Measurements from ENCODE around the gene VWA1. TPM values are rescaled to one million over a fixed set of nuclear protein-coding genes. Genes with fewer than 3 reads are reported as not detected.

VWA1 gene
- total and polyA plus RNA-seq, 3 experiments from 2014 or later: 0.31 TPM; not detected in 2

DNA sequence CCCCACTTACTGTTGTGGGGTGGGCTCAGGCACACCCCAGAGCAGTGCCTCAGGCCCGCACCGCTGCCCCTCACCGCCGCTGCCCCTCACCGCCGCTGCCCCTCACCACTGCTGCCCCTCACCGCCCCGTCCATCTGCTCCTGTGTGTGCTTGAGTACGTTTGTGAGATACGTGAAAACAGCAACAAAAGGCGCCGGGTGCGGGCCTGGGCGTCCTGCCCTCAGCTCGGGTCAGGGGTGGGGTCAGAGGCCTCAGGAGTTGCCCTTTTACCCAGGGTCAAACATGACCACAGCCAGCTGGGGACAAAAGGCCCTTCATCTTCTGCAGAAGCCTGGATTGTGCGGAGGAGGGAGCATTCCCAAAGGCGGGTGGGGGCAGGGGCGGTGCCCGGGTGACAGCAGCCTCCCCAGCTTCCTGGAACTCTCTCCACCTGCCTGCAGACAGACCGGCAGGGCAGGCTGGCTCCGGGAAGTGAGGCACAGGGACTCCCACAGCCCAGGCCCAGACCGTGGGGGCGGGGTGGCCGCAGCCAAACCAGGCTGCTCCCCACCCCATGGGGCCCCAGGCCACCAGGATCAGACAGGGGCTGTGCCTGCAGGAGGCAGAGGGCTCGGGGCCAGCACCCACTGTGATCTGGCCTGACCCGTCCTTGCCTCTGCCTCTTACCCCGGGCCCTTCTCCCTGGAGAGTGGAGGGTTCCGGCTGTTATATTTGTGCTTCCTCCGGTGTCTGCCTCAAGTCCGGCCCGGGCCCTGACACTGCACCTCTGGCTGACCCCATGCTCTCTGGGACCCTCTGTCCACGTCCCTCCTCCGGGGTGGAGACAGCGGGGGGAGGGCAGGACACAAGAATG, 2.3 kb upstream of the VWA1 start:
- no peak overlapping the region for H3K27ac Mint-ChIP-seq
- H3K4me1 Mint-ChIP-seq: peaks cover 3 to 11% (median 5%) of the 10 kb centered on the region in 3 donors
- no peaks in the 10 kb centered on the region for H3K9me3 Mint-ChIP-seq
- POLR2A ChIA-PET: no interaction called here
- no peak overlapping the region for H3K4me3 Mint-ChIP-seq
- Histone ChIP-seq H3K27ac (ENCODE audit: low read depth, low read length) (peak overlapping the region; percentile 59), H3K36me3 (ENCODE audit: insufficient read depth, low read length) (no peaks in the 10 kb centered on the region), H3K9me3 (ENCODE audit: low read length) (no peaks in the 10 kb centered on the region), H3K4me1 (ENCODE audit: insufficient read depth, low read length) (peaks cover 8% of the 10 kb centered on the region), H3K4me3 (ENCODE audit: low read length) (no peak overlapping the region), H3K27me3 (ENCODE audit: insufficient read depth, low read length, poor library complexity, severe bottlenecking) (peaks cover 30% of the 10 kb centered on the region)
- CTCF ChIA-PET: interaction anchor here (0.7 kb wide), 1 partner anchor 32 kb away, joined by 3 read pairs; no protein-coding TSS in a partner anchor
- peaks cover 15 to 27% of the 10 kb centered on the region in 2 donors for H3K27me3 Mint-ChIP-seq
- DNase-seq: no peak
- H3K36me3 Mint-ChIP-seq: no peaks in the 10 kb centered on the region

DNA sequence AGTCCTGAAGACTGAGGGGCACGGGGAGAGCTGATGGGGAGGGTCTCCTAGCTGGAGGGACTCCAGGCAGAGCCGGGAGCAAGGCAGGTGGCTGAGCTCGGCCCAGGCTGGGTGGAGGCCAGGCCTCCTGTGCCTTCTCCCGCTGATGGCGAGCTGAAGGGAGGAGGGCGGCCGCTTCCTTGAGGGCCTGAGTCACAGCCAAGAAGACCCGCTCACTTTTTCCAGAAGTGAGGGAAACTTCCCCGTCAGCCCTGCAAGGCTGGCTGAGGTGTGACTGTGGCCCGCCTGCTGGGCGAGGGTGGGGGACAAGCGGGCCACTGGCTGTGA, 1.7 kb upstream of the VWA1 start:
- DNase-seq: no peak
- Mint-ChIP-seq H3K4me3 (no peak overlapping the region), H3K27me3 (peaks cover 14 to 27% of the 10 kb centered on the region in 2 donors), H3K36me3 (no peaks in the 10 kb centered on the region), H3K4me1 (peaks cover 0 to 8% (median 0%) of the 10 kb centered on the region in 3 donors), H3K9me3 (no peaks in the 10 kb centered on the region), H3K27ac (no peak overlapping the region)
- Histone ChIP-seq H3K27ac (ENCODE audit: low read depth, low read length) (peak overlapping the region; percentile 59), H3K27me3 (ENCODE audit: insufficient read depth, low read length, poor library complexity, severe bottlenecking) (peaks cover 33% of the 10 kb centered on the region), H3K36me3 (ENCODE audit: insufficient read depth, low read length) (no peaks in the 10 kb centered on the region), H3K9me3 (ENCODE audit: low read length) (no peaks in the 10 kb centered on the region), H3K4me1 (ENCODE audit: insufficient read depth, low read length) (peaks cover 8% of the 10 kb centered on the region), H3K4me3 (ENCODE audit: low read length) (no peak overlapping the region)
- POLR2A ChIA-PET: no interaction called here
- CTCF ChIA-PET: interaction anchor here (0.7 kb wide), 1 partner anchor 32 kb away, joined by 3 read pairs; no protein-coding TSS in a partner anchor

DNA sequence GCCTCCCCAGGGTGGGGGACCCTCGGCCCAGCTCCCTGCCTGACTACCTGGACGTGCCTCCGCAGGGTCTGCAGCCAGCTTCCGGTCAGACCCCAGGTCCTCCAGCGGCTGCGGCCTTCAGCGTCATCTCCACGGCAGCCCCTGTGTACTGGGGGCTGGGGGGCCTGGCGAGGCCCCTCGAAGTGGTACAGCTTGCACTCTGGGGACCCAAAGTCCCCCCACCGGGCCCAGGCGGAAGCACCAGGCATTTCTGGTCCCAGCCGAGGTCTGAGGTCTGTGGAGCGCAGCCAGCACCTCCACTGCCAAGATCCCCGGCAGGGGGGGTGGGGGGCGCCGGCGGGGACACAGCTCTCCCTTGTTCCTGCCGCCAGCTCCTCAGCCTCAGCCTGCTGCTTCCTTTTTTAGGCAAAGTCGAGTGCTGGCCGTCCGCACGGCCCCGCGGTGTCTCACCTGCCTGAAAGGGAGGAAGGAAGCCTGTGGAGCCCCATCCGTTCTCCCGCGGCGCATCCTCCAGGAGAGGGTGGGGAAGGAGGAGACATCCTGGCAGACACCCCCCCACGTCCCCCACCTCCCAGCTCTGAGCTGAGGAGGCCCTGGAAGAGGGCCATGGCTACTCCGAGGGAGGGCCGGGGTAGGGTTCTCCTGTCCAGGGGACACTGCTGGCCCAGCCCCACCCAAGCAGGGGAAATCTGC, 1.2 kb upstream of the VWA1 start:
- Mint-ChIP-seq H3K4me1 (peaks cover 0 to 8% (median 0%) of the 10 kb centered on the region in 3 donors), H3K27ac (no peak overlapping the region), H3K9me3 (no peaks in the 10 kb centered on the region), H3K27me3 (peaks cover 10 to 27% of the 10 kb centered on the region in 2 donors), H3K4me3 (no peak overlapping the region), H3K36me3 (no peaks in the 10 kb centered on the region)
- ChIA-PET CTCF (no interaction called here), POLR2A (no interaction called here)
- Histone ChIP-seq H3K36me3 (ENCODE audit: insufficient read depth, low read length) (no peaks in the 10 kb centered on the region), H3K9me3 (ENCODE audit: low read length) (no peaks in the 10 kb centered on the region), H3K4me3 (ENCODE audit: low read length) (no peak overlapping the region), H3K27ac (ENCODE audit: low read depth, low read length) (peak overlapping the region; percentile 59), H3K27me3 (ENCODE audit: insufficient read depth, low read length, poor library complexity, severe bottlenecking) (peaks cover 33% of the 10 kb centered on the region), H3K4me1 (ENCODE audit: insufficient read depth, low read length) (peaks cover 8% of the 10 kb centered on the region)
- no peak for DNase-seq

DNA sequence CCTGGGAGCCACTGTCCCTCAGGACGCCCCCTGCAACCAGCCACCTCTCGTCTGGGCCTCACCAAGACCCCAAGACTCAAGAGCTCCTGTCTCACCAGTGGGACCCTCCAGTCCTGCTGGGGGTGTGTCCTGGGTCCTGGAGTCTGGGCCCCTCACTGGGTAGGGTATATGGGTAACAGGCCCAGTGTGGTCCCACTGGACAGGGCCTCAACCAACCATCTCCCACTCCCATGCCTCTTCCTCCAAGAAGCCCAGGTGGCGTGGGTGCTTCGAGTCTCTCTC, 725 bp upstream of the VWA1 start:
- peaks cover 0 to 8% (median 0%) of the 10 kb centered on the region in 3 donors for H3K4me1 Mint-ChIP-seq
- H3K36me3 ChIP-seq (ENCODE audit: insufficient read depth, low read length): no peaks in the 10 kb centered on the region
- no peak overlapping the region for H3K4me3 ChIP-seq (ENCODE audit: low read length)
- no peak for DNase-seq
- peaks cover 8% of the 10 kb centered on the region for H3K4me1 ChIP-seq (ENCODE audit: insufficient read depth, low read length)
- CTCF ChIA-PET: no interaction called here
- H3K27me3 ChIP-seq (ENCODE audit: insufficient read depth, low read length, poor library complexity, severe bottlenecking): peaks cover 33% of the 10 kb centered on the region
- no peak overlapping the region for H3K27ac Mint-ChIP-seq
- H3K27ac ChIP-seq (ENCODE audit: low read depth, low read length): no peak overlapping the region
- H3K9me3 Mint-ChIP-seq: no peaks in the 10 kb centered on the region
- no peaks in the 10 kb centered on the region for H3K36me3 Mint-ChIP-seq
- POLR2A ChIA-PET: no interaction called here
- H3K9me3 ChIP-seq (ENCODE audit: low read length): no peaks in the 10 kb centered on the region
- peak overlapping the region in 5 of 7 donors; percentile 8 to 59 (median 44) for H3K4me3 Mint-ChIP-seq
- H3K27me3 Mint-ChIP-seq: peaks cover 6 to 22% of the 10 kb centered on the region in 2 donors

DNA sequence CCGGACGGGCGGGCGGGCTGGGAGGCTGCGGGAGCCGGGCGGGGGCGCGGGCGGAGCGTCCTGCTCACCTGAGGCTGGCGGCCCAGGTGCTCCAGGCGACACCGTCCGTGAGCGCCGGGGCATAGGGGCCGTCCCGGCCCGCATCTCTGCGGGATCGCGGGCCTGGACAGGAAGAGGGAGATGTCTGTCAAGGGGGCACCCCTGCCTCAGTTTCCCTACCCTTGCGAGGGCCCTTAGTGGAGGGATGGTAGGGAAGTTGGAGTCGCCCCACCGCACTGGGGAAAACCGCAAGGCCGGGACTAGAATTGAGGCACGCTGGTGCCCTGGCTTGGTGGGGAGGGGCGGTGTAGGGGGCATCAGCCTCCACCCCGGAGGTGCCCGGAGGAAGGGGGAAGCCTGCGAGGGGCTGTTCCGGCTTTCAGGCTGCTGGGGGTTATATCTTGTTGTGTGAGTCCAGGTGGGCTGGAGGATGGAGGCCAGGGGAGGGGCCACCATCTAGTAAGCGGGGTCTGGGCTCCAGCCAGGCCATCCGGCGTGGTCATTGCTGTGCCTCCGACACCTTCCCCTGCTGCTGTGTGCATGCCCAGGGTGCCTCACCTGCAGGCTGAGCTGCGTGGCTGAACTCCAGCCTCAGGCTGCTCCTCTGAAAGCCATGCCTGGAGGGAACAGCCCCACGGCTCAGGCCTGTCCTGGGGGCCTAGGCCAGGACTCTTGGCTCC, 580 bp downstream of the VWA1 start:
- Mint-ChIP-seq H3K36me3 (no peaks in the 10 kb centered on the region), H3K27ac (no peak overlapping the region), H3K9me3 (no peaks in the 10 kb centered on the region), H3K4me3 (peak overlapping the region in 5 of 7 donors; percentile 20 to 82 (median 45)), H3K4me1 (peaks cover 0 to 11% (median 0%) of the 10 kb centered on the region in 3 donors), H3K27me3 (peaks cover 6 to 22% of the 10 kb centered on the region in 2 donors)
- Histone ChIP-seq H3K27ac (ENCODE audit: low read depth, low read length) (no peak overlapping the region), H3K4me3 (ENCODE audit: low read length) (no peak overlapping the region), H3K36me3 (ENCODE audit: insufficient read depth, low read length) (no peaks in the 10 kb centered on the region), H3K4me1 (ENCODE audit: insufficient read depth, low read length) (peaks cover 14% of the 10 kb centered on the region), H3K27me3 (ENCODE audit: insufficient read depth, low read length, poor library complexity, severe bottlenecking) (peaks cover 33% of the 10 kb centered on the region), H3K9me3 (ENCODE audit: low read length) (no peaks in the 10 kb centered on the region)
- ChIA-PET POLR2A (no interaction called here), CTCF (no interaction called here)
- no peak for DNase-seq

DNA sequence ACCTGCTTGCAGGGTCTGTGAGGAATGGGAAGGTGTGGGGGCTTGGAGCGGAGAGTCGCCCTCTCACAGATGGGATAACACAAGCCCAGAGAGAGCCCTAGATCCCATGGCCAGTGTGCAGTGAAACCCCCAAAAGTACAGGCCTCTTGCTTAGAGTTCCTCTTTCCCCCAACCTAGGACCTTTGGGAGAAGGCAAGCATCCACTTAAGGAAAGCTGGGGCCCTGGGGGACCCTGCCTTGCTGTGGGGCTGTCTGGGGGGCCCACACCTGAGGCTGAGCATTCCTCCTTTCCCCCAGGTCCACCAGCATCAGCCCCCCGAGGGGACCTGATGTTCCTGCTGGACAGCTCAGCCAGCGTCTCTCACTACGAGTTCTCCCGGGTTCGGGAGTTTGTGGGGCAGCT, 1.1 kb downstream of the VWA1 start:
- Mint-ChIP-seq H3K9me3 (no peaks in the 10 kb centered on the region), H3K4me1 (peaks cover 0 to 11% (median 0%) of the 10 kb centered on the region in 3 donors), H3K36me3 (no peaks in the 10 kb centered on the region), H3K4me3 (peak overlapping the region in 1 of 7 donors; percentile 18), H3K27me3 (peaks cover 6 to 22% of the 10 kb centered on the region in 2 donors), H3K27ac (no peak overlapping the region)
- H3K36me3 ChIP-seq (ENCODE audit: insufficient read depth, low read length): no peaks in the 10 kb centered on the region
- H3K27ac ChIP-seq (ENCODE audit: low read depth, low read length): no peak overlapping the region
- CTCF ChIA-PET: no interaction called here
- H3K4me1 ChIP-seq (ENCODE audit: insufficient read depth, low read length): peaks cover 14% of the 10 kb centered on the region
- peaks cover 33% of the 10 kb centered on the region for H3K27me3 ChIP-seq (ENCODE audit: insufficient read depth, low read length, poor library complexity, severe bottlenecking)
- H3K4me3 ChIP-seq (ENCODE audit: low read length): no peak overlapping the region
- no peaks in the 10 kb centered on the region for H3K9me3 ChIP-seq (ENCODE audit: low read length)
- no peak for DNase-seq
- POLR2A ChIA-PET: no interaction called here

DNA sequence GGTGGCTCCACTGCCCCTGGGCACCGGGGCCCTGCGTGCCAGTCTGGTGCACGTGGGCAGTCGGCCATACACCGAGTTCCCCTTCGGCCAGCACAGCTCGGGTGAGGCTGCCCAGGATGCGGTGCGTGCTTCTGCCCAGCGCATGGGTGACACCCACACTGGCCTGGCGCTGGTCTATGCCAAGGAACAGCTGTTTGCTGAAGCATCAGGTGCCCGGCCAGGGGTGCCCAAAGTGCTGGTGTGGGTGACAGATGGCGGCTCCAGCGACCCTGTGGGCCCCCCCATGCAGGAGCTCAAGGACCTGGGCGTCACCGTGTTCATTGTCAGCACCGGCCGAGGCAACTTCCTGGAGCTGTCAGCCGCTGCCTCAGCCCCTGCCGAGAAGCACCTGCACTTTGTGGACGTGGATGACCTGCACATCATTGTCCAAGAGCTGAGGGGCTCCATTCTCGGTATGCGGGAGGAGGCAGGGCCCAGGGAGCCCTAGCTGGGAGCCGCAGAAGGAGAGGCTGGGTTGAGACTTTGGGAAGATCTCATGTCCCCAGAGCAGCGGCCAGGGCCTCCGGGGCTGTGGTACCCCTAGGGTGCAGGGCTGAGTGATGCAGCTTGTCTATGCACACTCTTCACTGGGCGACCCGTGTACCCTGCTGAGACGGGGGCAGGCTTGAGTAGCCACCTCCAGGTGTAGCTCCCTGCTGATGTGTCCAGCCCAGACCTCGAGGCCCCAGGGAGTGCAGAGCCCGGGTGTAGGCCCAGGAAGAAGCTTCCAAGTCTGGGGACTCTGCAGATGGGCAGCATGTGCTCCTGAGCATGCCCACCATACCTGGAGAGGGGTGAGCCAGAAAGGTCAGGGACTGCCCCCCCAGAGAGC, 1.8 kb downstream of the VWA1 start:
- no peak overlapping the region for H3K4me3 Mint-ChIP-seq
- POLR2A ChIA-PET: no interaction called here

More for the DNA sequence above, 1.8 kb downstream of the VWA1 start:
- H3K4me3 ChIP-seq (ENCODE audit: low read length): no peak overlapping the region
- H3K27ac ChIP-seq (ENCODE audit: low read depth, low read length): no peak overlapping the region
- Mint-ChIP-seq H3K36me3 (no peaks in the 10 kb centered on the region), H3K27ac (no peak overlapping the region), H3K9me3 (no peaks in the 10 kb centered on the region), H3K27me3 (peaks cover 6 to 22% of the 10 kb centered on the region in 2 donors), H3K4me1 (peaks cover 0 to 11% (median 0%) of the 10 kb centered on the region in 3 donors)
- DNase-seq: no peak
- H3K9me3 ChIP-seq (ENCODE audit: low read length): no peaks in the 10 kb centered on the region
- CTCF ChIA-PET: no interaction called here
- no peaks in the 10 kb centered on the region for H3K36me3 ChIP-seq (ENCODE audit: insufficient read depth, low read length)
- peaks cover 33% of the 10 kb centered on the region for H3K27me3 ChIP-seq (ENCODE audit: insufficient read depth, low read length, poor library complexity, severe bottlenecking)
- peaks cover 14% of the 10 kb centered on the region for H3K4me1 ChIP-seq (ENCODE audit: insufficient read depth, low read length)

All from CD8-positive, alpha-beta memory T cell (primary cell).